ENCODE measurements around the gene CHURC1. TPM values are rescaled to one million over a fixed set of nuclear protein-coding genes. Genes with fewer than 3 reads are reported as not detected.

The CHURC1 gene
- total and polyA plus RNA-seq, 4 donors = 75.6 to 106 (median 78.4) TPM

GRCh38 chr14:64973026-64973442 is 58.8 kb downstream of the CHURC1 start:
- Histone ChIP-seq H3K27ac (ENCODE audit: low read depth in 1 of 2, low read length in 2 of 2) (no peak overlapping the region), H3K9me3 (ENCODE audit: control insufficient read depth, low read length) (no peaks in the 10 kb centered on the region), H3K36me3 (ENCODE audit: control insufficient read depth in 1 of 2, insufficient read depth in 2 of 2, low read length in 1 of 2) (no peaks in the 10 kb centered on the region), H3K27me3 (ENCODE audit: control insufficient read depth in 1 of 2, insufficient read depth in 2 of 2, low read length in 1 of 2) (no peaks in the 10 kb centered on the region), H3K4me1 (ENCODE audit: control insufficient read depth in 1 of 2, insufficient read depth in 2 of 2, low read length in 2 of 2) (peaks cover 0 to 3% of the 10 kb centered on the region in 2 donors), H3K4me3 (ENCODE audit: low read length in 2 of 2) (peak overlapping the region in 1 of 2 donors; percentile 64)
- 31 to 43% methylated on average over 8 of the region's 8 CpGs for WGBS, 2 donors
- DNase-seq (no peak), ATAC-seq (ENCODE audit: low FRiP score) (no peak)
- intact Hi-C loops (cut with DNase I) = no loop called here

- H3K9me3 ChIP-seq (ENCODE audit: control insufficient read depth, low read length) = no peaks in the 10 kb centered on the region
- H3K4me1 ChIP-seq (ENCODE audit: control insufficient read depth in 1 of 2, insufficient read depth in 2 of 2, low read length in 2 of 2) = peaks cover 0 to 2% of the 10 kb centered on the region in 2 donors
- H3K27me3 ChIP-seq (ENCODE audit: control insufficient read depth in 1 of 2, insufficient read depth in 2 of 2, low read length in 1 of 2) = no peaks in the 10 kb centered on the region
- no peak overlapping the region for H3K4me3 ChIP-seq (ENCODE audit: low read length in 2 of 2)
- DNase-seq = no peak
- H3K27ac ChIP-seq (ENCODE audit: low read depth in 1 of 2, low read length in 2 of 2) = no peak overlapping the region
- ATAC-seq (ENCODE audit: low FRiP score) = no peak
- no peaks in the 10 kb centered on the region for H3K36me3 ChIP-seq (ENCODE audit: control insufficient read depth in 1 of 2, insufficient read depth in 2 of 2, low read length in 1 of 2)
- WGBS, 2 donors = 97% methylated on average over 7 to 9 of the region's 9 CpGs
- intact Hi-C loops (cut with DNase I) = no loop called here
Observed at GRCh38 chr14:64973826-64974225, 59.6 kb downstream of the CHURC1 start.

DNA sequence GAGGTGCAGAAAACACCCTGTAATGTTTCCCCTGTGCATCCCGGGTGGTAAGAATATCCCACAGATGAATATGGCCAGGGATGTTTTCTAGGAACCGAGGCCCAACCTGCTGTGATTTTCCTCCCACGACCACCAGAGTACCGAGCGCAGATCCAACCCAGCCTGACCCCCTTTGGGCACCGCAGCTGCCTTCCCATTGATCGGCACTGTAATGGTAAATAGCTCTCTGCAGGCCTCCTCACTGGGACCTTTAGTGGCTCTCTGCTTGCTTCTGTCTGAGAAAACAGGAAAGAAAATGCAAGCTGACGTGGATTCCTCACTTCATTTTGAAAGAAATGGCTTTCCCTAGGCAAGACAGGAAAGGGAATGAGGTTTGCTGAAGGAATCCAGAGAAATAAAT is 60.3 kb downstream of the CHURC1 start:
- Histone ChIP-seq H3K4me3 (ENCODE audit: low read length in 2 of 2) (no peak overlapping the region), H3K4me1 (ENCODE audit: control insufficient read depth in 1 of 2, insufficient read depth in 2 of 2, low read length in 2 of 2) (no peaks in the 10 kb centered on the region), H3K36me3 (ENCODE audit: control insufficient read depth in 1 of 2, insufficient read depth in 2 of 2, low read length in 1 of 2) (no peaks in the 10 kb centered on the region), H3K27ac (ENCODE audit: low read depth in 1 of 2, low read length in 2 of 2) (no peak overlapping the region), H3K9me3 (ENCODE audit: control insufficient read depth, low read length) (no peaks in the 10 kb centered on the region), H3K27me3 (ENCODE audit: control insufficient read depth in 1 of 2, insufficient read depth in 2 of 2, low read length in 1 of 2) (no peaks in the 10 kb centered on the region)
- WGBS, 2 donors = 75 to 78% methylated on average over 8 of the region's 8 CpGs
- no peak for ATAC-seq (ENCODE audit: low FRiP score)
- intact Hi-C loops (cut with DNase I) = no loop called here
- no peak for DNase-seq

- Histone ChIP-seq H3K9me3 (ENCODE audit: control insufficient read depth, low read length) (no peaks in the 10 kb centered on the region), H3K27ac (ENCODE audit: low read depth in 1 of 2, low read length in 2 of 2) (no peak overlapping the region), H3K36me3 (ENCODE audit: control insufficient read depth in 1 of 2, insufficient read depth in 2 of 2, low read length in 1 of 2) (no peaks in the 10 kb centered on the region), H3K4me3 (ENCODE audit: low read length in 2 of 2) (no peak overlapping the region), H3K27me3 (ENCODE audit: control insufficient read depth in 1 of 2, insufficient read depth in 2 of 2, low read length in 1 of 2) (no peaks in the 10 kb centered on the region), H3K4me1 (ENCODE audit: control insufficient read depth in 1 of 2, insufficient read depth in 2 of 2, low read length in 2 of 2) (no peaks in the 10 kb centered on the region)
- ATAC-seq (ENCODE audit: low FRiP score) (no peak), DNase-seq (no peak)
- WGBS, 2 donors = 85 to 86% methylated on average over 5 of the region's 5 CpGs
- intact Hi-C loops (cut with DNase I) = loop anchor here (5.0 to 10.0 kb wide), 2 partner anchors 157 to 435 kb away; partner anchors contain the start of gene FUT8 (in 1 of the 2)
Observed at GRCh38 chr14:64979336-64980074, 65.2 kb downstream of the CHURC1 start.

- Histone ChIP-seq H3K4me3 (ENCODE audit: low read length in 2 of 2) (no peak overlapping the region), H3K27me3 (ENCODE audit: control insufficient read depth in 1 of 2, insufficient read depth in 2 of 2, low read length in 1 of 2) (no peaks in the 10 kb centered on the region), H3K36me3 (ENCODE audit: control insufficient read depth in 1 of 2, insufficient read depth in 2 of 2, low read length in 1 of 2) (no peaks in the 10 kb centered on the region), H3K4me1 (ENCODE audit: control insufficient read depth in 1 of 2, insufficient read depth in 2 of 2, low read length in 2 of 2) (no peaks in the 10 kb centered on the region), H3K27ac (ENCODE audit: low read depth in 1 of 2, low read length in 2 of 2) (no peak overlapping the region), H3K9me3 (ENCODE audit: control insufficient read depth, low read length) (no peaks in the 10 kb centered on the region)
- DNase-seq (no peak), ATAC-seq (ENCODE audit: low FRiP score) (no peak)
- 2 to 3% methylated on average over 15 of the region's 15 CpGs for WGBS, 2 donors
- intact Hi-C loops (cut with DNase I) = loop anchor here (5.0 to 10.0 kb wide), 2 partner anchors 161 to 431 kb away; partner anchors contain the start of gene FUT8 (in 1 of the 2)
Observed at GRCh38 chr14:64983439-64984310, 69.4 kb downstream of the CHURC1 start.

Other genes with a start within 250 kb of the CHURC1 start
- gene PLEKHG3, start 210.0 kb upstream of the CHURC1 start, total RNA-seq = 10 to 100 TPM; 46.5 to 82.9 TPM
- 10 to 100 TPM; 10.9 to 49.8 TPM for gene PLEKHG3, start 210.0 kb upstream of the CHURC1 start, polyA plus RNA-seq
- gene SPTB, start 34.5 kb upstream of the CHURC1 start, total RNA-seq = 1 to 10 TPM; 5.4 to 7.9 TPM
- gene SPTB, start 34.5 kb upstream of the CHURC1 start, polyA plus RNA-seq = 1 to 10 TPM; 1.1 to 1.5 TPM
- not detected for gene GPX2, start 28.3 kb downstream of the CHURC1 start, total RNA-seq
- gene GPX2, start 28.3 kb downstream of the CHURC1 start, polyA plus RNA-seq = 10 to 100 TPM in 1 of 2 donors, not detected in 1; 16.8 TPM
- gene RAB15, start 57.9 kb downstream of the CHURC1 start, total RNA-seq = 10 to 100 TPM in 1 of 2 donors, 1 to 10 TPM in 1; 9.0 to 10.2 TPM
- 1 to 10 TPM; 4.1 to 8.1 TPM for gene RAB15, start 57.9 kb downstream of the CHURC1 start, polyA plus RNA-seq
- gene FNTB, start 72.4 kb downstream of the CHURC1 start, total RNA-seq = 10 to 100 TPM; 13.2 to 22.5 TPM
- 1 to 10 TPM; 4.4 to 8.1 TPM for gene FNTB, start 72.4 kb downstream of the CHURC1 start, polyA plus RNA-seq
- 10 to 100 TPM; 65.6 to 98.0 TPM for gene MAX, start 188.1 kb downstream of the CHURC1 start, total RNA-seq
- gene MAX, start 188.1 kb downstream of the CHURC1 start, polyA plus RNA-seq = 10 to 100 TPM; 42.6 to 61.7 TPM